AG09309 (cell line): ENCODE results near the gene ZFYVE28.

Source experiments
- DNase-seq: peaks from one replicate; pipeline ENCODE4 v3.0.0-alpha.2; 2010; ENCODE audit warnings: low read depth
- H3K4me3 ChIP-seq: 2 replicates; pipeline ENCODE4 v1.5.1; 2011; ENCODE audit warnings: mild to moderate bottlenecking, low read depth, low read length, moderate library complexity; ENCODE audit not compliant: control insufficient read depth
- CTCF ChIP-seq: IDR thresholded peaks from 2 replicates; pipeline ENCODE4 v1.5.1; 2011; ENCODE audit warnings: mild to moderate bottlenecking, low read depth, low read length, inconsistent platforms; ENCODE audit not compliant: insufficient read depth, control insufficient read depth; ENCODE audit errors: missing control alignments

The ZFYVE28 gene

GRCh38 chr4:2350982-2351381 is 67.5 kb downstream of the ZFYVE28 start:
- no peak overlapping the region for H3K4me3 ChIP-seq
- no peak for DNase-seq
- no peak for TF ChIP-seq CTCF

GRCh38 chr4:2348786-2349185 is 69.7 kb downstream of the ZFYVE28 start:
- no peak for TF ChIP-seq CTCF
- DNase-seq, result no peak
- no peak overlapping the region for H3K4me3 ChIP-seq

- DNase-seq, result no peak
- no peak for TF ChIP-seq CTCF
- H3K4me3 ChIP-seq, result no peak overlapping the region
Observed at GRCh38 chr4:2347190-2347589, 71.3 kb downstream of the ZFYVE28 start.

GRCh38 chr4:2343476-2343875 is 75.0 kb downstream of the ZFYVE28 start:
- DNase-seq, result no peak
- H3K4me3 ChIP-seq, result no peak overlapping the region
- no peak for TF ChIP-seq CTCF

GRCh38 chr4:2341911-2342652 is 76.4 kb downstream of the ZFYVE28 start:
- TF ChIP-seq CTCF, result no peak
- no peak overlapping the region for H3K4me3 ChIP-seq
- no peak for DNase-seq

- DNase-seq, result no peak
- TF ChIP-seq CTCF, result no peak
- no peak overlapping the region for H3K4me3 ChIP-seq
Observed at GRCh38 chr4:2341261-2341841, 77.1 kb downstream of the ZFYVE28 start.
